Naive thymus-derived CD8-positive, alpha-beta T cell (primary cell): Measurements from ENCODE around the gene NOTCH1. TPM values are rescaled to one million over a fixed set of nuclear protein-coding genes. Genes with fewer than 3 reads are reported as not detected.

Source experiments
- ATAC-seq, 2 donors: fragments of 150-1000 bp; cut with Tn5 transposase in 1 of 2; sonication (Bioruptor Pico), chemical (Tn5 transposase) in 1 of 2; 1 replicate in 1 of 2; 2 replicates in 1 of 2; pipeline ENCODE4 v1.10.0; 2021; ENCODE audit warnings: mild to moderate bottlenecking in 2 of 2, moderate library complexity in 2 of 2
- POLR2A ChIA-PET: fragments of 350-600 bp; sonication (Branson Sonifier 250); formaldehyde crosslinking; loops from one replicate; lab custom pipeline; 2021; ENCODE audit warnings: antibody characterized with exemption; lab: Charles Lee
- DNase-seq, 10 donors: peaks; one replicate each; pipeline versions ENCODE4 v3.0.0 to v3.0.0-alpha.2; 2020 to 2022
- H3K27ac Mint-ChIP-seq, 10 donors: one replicate each; pipeline ENCODE4 v1.8.0; 2020 to 2022; ENCODE audit warnings: mild to moderate bottlenecking in 10 of 10, mixed read lengths in 10 of 10, moderate library complexity in 4 of 10, inconsistent platforms in 1 of 10
- H3K27me3 Mint-ChIP-seq, 5 donors: one replicate each; pipeline ENCODE4 v1.8.0; 2021 to 2022; ENCODE audit warnings: mixed read lengths in 5 of 5
- H3K36me3 Mint-ChIP-seq, 3 donors: one replicate each; pipeline ENCODE4 v1.8.0; 2020 to 2022; ENCODE audit warnings: mixed read lengths in 3 of 3, mild to moderate bottlenecking in 2 of 3, inconsistent platforms in 1 of 3
- H3K4me1 Mint-ChIP-seq, 4 donors: one replicate each; pipeline ENCODE4 v1.8.0; 2021 to 2022; ENCODE audit warnings: mixed read lengths in 4 of 4
- H3K4me3 Mint-ChIP-seq, 10 donors: one replicate each; pipeline ENCODE4 v1.8.0; 2020 to 2022; ENCODE audit warnings: mild to moderate bottlenecking in 10 of 10, mixed read lengths in 10 of 10, moderate library complexity in 6 of 10, inconsistent platforms in 1 of 10
- H3K9me3 Mint-ChIP-seq, 9 donors: one replicate each; pipeline ENCODE4 v1.8.0; 2020 to 2022; ENCODE audit warnings: mixed read lengths in 9 of 9, mild to moderate bottlenecking in 3 of 9, inconsistent platforms in 1 of 9, moderate library complexity in 1 of 9
- polyA plus RNA-seq, 3 donors: library from polyadenylated mRNA; unstranded; fragments of 300-500 nt; fragmentation: Illumina TruSeq; gene quantifications; one replicate each; pipeline ENCODE4 v1.2.3, GENCODE V29; 2021
- total RNA-seq, 8 experiments: library from RNA in 2 of 8; stranded (reverse) in 2 of 8; gene quantifications; one replicate each; pipeline ENCODE4 v1.2.3 and lab custom pipeline; 2021 to 2026

Gene NOTCH1
- total and polyA plus RNA-seq, 5 experiments from 2014 or later: 1.3 to 84.3 (median 5.9) TPM

DNA sequence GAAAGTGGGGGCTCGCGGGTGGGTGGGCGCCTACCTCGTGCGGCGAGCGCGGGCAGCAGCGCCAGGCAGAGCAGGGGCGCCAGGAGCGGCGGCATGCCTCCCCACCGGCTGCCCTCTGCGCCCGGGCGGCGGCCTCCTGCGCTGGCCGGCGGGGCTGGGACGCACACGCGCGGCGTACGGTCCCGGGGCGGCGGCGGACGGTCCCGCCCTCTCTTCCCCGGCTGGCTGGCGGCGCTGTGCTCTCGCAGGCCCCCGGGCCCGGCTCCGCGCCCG, 220 bp downstream of the NOTCH1 start:
- POLR2A ChIA-PET: interaction anchor here (0.6 to 1.3 kb wide), 3 partner anchors 8 to 12 kb away, joined by 4 to 7 read pairs (median 5); no protein-coding TSS in a partner anchor
- no peaks in the 10 kb centered on the region for H3K9me3 Mint-ChIP-seq
- H3K27ac Mint-ChIP-seq: no peak overlapping the region
- DNase-seq (no peak), ATAC-seq (no peak)
- H3K36me3 Mint-ChIP-seq: peaks cover 0 to 7% (median 0%) of the 10 kb centered on the region in 3 donors
- peak overlapping the region in 3 of 10 donors; percentile 83 to 89 (median 88) for H3K4me3 Mint-ChIP-seq
- no peaks in the 10 kb centered on the region for H3K27me3 Mint-ChIP-seq
- H3K4me1 Mint-ChIP-seq: peaks cover 4 to 47% (median 35%) of the 10 kb centered on the region in 4 donors

DNA sequence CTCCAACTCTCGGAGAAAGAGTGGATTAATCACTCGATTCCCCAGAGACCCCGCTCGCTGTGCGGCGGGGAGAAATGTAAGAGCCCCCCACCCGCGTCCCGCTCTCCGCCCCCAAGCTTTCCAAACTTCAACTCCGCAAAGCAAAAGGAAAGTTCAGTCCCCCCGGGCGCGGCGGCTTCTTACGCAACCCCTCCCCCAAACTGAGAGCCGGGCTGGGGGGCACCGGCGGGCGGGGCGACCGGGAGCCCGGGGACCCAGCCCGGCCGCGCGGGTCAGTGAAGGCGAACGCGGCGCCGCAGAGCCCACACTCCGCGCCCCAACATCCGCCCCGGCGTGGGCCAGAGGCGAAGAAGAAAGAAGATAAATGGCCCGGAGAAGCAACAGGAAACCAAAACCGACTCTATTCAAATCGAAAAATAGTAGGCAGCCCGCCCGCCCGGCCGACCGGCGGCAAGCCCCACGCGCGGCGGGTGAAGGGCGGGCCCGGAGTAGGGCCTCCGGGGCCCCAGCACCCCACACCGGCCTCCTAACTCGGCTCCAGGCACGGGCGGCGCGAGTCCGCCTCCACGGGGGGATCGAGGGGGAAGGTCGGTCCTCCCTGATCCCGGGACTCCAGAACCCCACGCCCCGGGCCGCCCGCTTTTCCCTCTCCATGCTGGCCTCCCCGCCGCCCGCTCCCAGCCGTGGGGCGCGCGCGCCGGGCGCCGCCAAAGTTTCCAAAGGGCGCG, 720 bp downstream of the NOTCH1 start:
- Mint-ChIP-seq H3K4me1 (peaks cover 6 to 48% (median 39%) of the 10 kb centered on the region in 4 donors), H3K27me3 (no peaks in the 10 kb centered on the region), H3K27ac (peak overlapping the region in 8 of 10 donors; percentile 26 to 88 (median 80)), H3K36me3 (peaks cover 0 to 7% (median 0%) of the 10 kb centered on the region in 3 donors), H3K9me3 (no peaks in the 10 kb centered on the region), H3K4me3 (peak overlapping the region; percentile 82 to 92 (median 88))
- ATAC-seq (peak; percentile 13 to 29), DNase-seq (peak in 8 of 10 donors; percentile 16 to 52 (median 42))
- POLR2A ChIA-PET: interaction anchor here (0.5 to 1.5 kb wide), 8 partner anchors 8 to 1082 kb away, joined by 4 to 8 read pairs (median 5); no protein-coding TSS in a partner anchor

- Mint-ChIP-seq H3K9me3 (no peaks in the 10 kb centered on the region), H3K36me3 (peaks cover 0 to 7% (median 0%) of the 10 kb centered on the region in 3 donors), H3K27me3 (no peaks in the 10 kb centered on the region), H3K27ac (peak overlapping the region in 9 of 10 donors; percentile 26 to 88 (median 80)), H3K4me3 (peak overlapping the region; percentile 82 to 92 (median 88)), H3K4me1 (peaks cover 9 to 53% (median 44%) of the 10 kb centered on the region in 4 donors)
- ATAC-seq (peak in 1 of 2 donors; percentile 12), DNase-seq (peak in 9 of 10 donors; percentile 32 to 54 (median 46))
- POLR2A ChIA-PET: interaction anchor here (0.5 to 1.5 kb wide), 5 partner anchors 8 to 1082 kb away, joined by 4 to 8 read pairs (median 5); no protein-coding TSS in a partner anchor
These were observed 1.3 kb downstream of the NOTCH1 start for GRCh38 chr9:136544548-136544963.

- no peaks in the 10 kb centered on the region for H3K27me3 Mint-ChIP-seq
- no peak for ATAC-seq
- peaks cover 13 to 58% (median 50%) of the 10 kb centered on the region in 4 donors for H3K4me1 Mint-ChIP-seq
- H3K36me3 Mint-ChIP-seq: peaks cover 0 to 7% (median 0%) of the 10 kb centered on the region in 3 donors
- POLR2A ChIA-PET: interaction anchor here (0.5 to 1.5 kb wide), 4 partner anchors 8 to 1083 kb away, joined by 4 to 8 read pairs (median 4); no protein-coding TSS in a partner anchor
- no peak for DNase-seq
- no peaks in the 10 kb centered on the region for H3K9me3 Mint-ChIP-seq
- peak overlapping the region; percentile 68 to 92 (median 88) for H3K4me3 Mint-ChIP-seq
- peak overlapping the region in 5 of 10 donors; percentile 26 to 62 (median 55) for H3K27ac Mint-ChIP-seq
These were observed 1.9 kb downstream of the NOTCH1 start for GRCh38 chr9:136543830-136544547.

DNA sequence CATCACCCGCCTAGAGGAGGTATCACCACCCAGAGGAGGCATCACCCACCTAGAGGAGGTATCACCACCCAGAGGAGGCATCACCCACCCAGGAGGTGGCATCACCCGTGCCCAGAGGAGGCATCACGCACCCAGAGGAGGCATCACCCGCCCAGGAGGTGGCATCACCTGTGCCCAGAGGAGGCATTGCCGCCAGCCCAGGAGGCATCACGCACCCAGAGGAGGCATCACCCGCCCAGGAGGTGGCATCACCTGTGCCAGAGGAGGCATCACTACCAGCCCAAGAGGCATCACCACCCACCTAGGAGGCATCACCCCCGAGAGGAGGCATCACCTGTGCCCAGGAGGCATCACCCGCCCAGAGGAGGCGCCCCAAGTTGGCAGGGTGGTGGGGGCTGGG, 2.6 kb downstream of the NOTCH1 start:
- peak overlapping the region; percentile 49 to 91 (median 85) for H3K4me3 Mint-ChIP-seq
- no peaks in the 10 kb centered on the region for H3K9me3 Mint-ChIP-seq
- H3K36me3 Mint-ChIP-seq: peaks cover 0 to 7% (median 0%) of the 10 kb centered on the region in 3 donors
- POLR2A ChIA-PET: interaction anchor here (0.6 kb wide), 1 partner anchor 136 kb away, joined by 5 read pairs; no protein-coding TSS in a partner anchor
- peaks cover 15 to 64% (median 55%) of the 10 kb centered on the region in 4 donors for H3K4me1 Mint-ChIP-seq
- DNase-seq: peak in 2 of 10 donors; percentile 25 to 29
- H3K27me3 Mint-ChIP-seq: no peaks in the 10 kb centered on the region
- peak overlapping the region in 8 of 10 donors; percentile 26 to 82 (median 43) for H3K27ac Mint-ChIP-seq
- ATAC-seq: no peak

DNA sequence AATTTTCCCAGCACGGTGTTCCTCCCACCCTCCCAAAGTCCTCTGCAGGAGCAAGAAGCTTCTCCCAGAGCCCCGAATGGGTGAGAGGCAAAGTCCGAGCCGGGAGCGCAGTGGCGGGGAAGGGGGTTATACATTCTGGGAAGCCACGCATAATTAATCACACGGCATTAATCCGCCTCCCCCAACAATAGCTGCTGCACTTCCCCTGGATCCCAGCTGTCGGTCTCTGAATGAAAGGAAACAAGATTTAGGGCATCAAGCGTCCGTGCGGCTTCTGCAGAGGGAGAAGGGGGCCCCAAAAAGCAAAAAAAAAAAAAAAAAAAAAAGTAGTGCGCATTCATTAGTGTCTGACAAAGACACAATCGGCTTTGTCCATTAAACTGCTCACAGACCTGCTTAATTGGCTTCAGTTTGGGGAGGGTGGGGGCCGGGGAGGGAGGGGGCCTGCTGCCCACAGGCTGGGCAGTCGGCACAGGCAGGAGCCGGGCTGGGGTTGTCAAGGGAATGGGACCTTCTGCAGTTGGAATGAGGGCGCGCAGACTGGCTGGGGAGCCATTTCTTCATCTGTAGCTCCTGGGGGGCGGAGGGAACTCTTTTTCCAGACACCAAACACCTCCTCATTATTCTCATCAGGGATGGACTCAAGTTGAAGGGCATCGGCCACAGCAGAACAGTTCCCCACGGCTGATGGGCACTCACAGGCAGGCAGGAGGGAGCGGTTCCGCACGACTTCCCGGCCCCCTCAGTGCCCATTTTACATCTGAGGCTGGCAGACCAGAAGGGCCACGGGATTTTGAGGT, 3.4 kb downstream of the NOTCH1 start:
- H3K4me3 Mint-ChIP-seq: peak overlapping the region in 8 of 10 donors; percentile 5 to 91 (median 82)
- peak overlapping the region in 4 of 10 donors; percentile 5 to 62 (median 34) for H3K27ac Mint-ChIP-seq
- H3K9me3 Mint-ChIP-seq: no peaks in the 10 kb centered on the region
- DNase-seq (no peak), ATAC-seq (no peak)
- H3K4me1 Mint-ChIP-seq: peaks cover 15 to 71% (median 57%) of the 10 kb centered on the region in 4 donors
- H3K36me3 Mint-ChIP-seq: peaks cover 0 to 7% (median 0%) of the 10 kb centered on the region in 3 donors
- POLR2A ChIA-PET: interaction anchor here (0.6 to 2.0 kb wide), 3 partner anchors 9 to 424 kb away, joined by 6 to 9 read pairs (median 8); partner anchors contain the start of gene TMEM250
- H3K27me3 Mint-ChIP-seq: no peaks in the 10 kb centered on the region

- DNase-seq: no peak
- no peak for ATAC-seq
- POLR2A ChIA-PET: interaction anchor here (0.6 to 4.1 kb wide), 4 partner anchors 9 to 423 kb away, joined by 6 to 29 read pairs (median 8); partner anchors contain the start of gene TMEM250
- H3K4me3 Mint-ChIP-seq: peak overlapping the region in 3 of 10 donors; percentile 39 to 54 (median 50)
- no peaks in the 10 kb centered on the region for H3K9me3 Mint-ChIP-seq
- peaks cover 15 to 73% (median 59%) of the 10 kb centered on the region in 4 donors for H3K4me1 Mint-ChIP-seq
- no peaks in the 10 kb centered on the region for H3K27me3 Mint-ChIP-seq
- peak overlapping the region in 4 of 10 donors; percentile 18 to 73 (median 56) for H3K27ac Mint-ChIP-seq
- peaks cover 0 to 7% (median 0%) of the 10 kb centered on the region in 3 donors for H3K36me3 Mint-ChIP-seq
These were observed 4.1 kb downstream of the NOTCH1 start for GRCh38 chr9:136541709-136542108.

- Mint-ChIP-seq H3K9me3 (no peaks in the 10 kb centered on the region), H3K4me3 (peak overlapping the region in 5 of 10 donors; percentile 20 to 93 (median 54)), H3K27me3 (no peaks in the 10 kb centered on the region), H3K27ac (peak overlapping the region in 8 of 10 donors; percentile 20 to 99 (median 92)), H3K4me1 (peaks cover 14 to 76% (median 59%) of the 10 kb centered on the region in 4 donors), H3K36me3 (peaks cover 0 to 7% (median 0%) of the 10 kb centered on the region in 3 donors)
- POLR2A ChIA-PET: interaction anchor here (1.0 to 4.1 kb wide), 8 partner anchors 8 to 178 kb away, joined by 3 to 29 read pairs (median 8); no protein-coding TSS in a partner anchor
- ATAC-seq (no peak), DNase-seq (no peak)
These were observed 4.7 kb downstream of the NOTCH1 start for GRCh38 chr9:136541179-136541578.

DNA sequence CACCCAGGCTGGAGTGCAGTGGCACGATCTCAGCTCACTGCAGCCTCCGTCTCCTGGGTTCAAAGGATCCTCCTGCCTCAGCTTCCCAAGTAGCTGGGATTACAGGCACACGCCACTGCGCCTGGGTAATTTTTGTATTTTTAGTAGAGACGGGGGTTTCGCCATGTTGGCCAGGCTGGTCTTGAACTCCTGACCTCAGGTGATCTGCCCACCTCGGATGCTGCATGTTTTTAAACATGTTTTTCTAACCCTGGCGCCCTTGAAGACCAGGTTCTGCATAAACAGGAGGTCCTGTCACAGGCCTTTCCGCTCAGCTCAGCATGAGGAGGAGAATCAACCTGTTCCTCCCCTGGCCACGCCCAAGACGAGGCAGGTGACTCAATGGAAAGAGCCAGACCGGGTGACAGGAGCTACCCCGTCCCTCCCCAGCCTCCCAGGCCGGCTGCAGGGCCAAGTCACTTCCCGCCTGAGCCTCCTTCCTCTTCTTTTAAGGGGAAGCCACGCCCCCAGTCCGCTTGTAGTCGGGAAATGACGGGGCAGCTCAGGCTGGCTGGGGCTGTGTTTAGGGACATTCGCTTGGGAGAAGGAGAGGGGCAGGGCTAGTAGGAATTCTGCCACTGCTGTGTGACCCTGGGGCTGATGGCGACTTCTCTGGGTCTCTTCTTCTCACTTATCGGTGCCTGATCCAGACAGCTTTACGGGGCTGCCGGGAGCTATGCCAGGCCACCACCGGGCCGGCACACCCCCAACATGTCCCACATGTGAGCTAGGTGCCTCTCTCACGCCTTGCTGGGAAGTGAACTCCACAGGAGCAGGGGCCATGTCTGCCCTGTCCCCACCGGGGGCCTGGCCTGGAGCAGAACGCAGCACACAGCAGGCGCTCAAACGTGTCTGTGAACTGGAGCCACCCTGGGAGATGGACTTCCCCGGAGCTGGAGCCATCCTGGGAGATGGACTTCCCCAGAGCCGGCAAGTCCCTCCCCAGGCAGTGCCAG, 6.1 kb downstream of the NOTCH1 start:
- peak overlapping the region; percentile 89 to 99 (median 97) for H3K27ac Mint-ChIP-seq
- peak; percentile 60 to 93 (median 75) for DNase-seq
- peaks cover 14 to 76% (median 59%) of the 10 kb centered on the region in 4 donors for H3K4me1 Mint-ChIP-seq
- H3K27me3 Mint-ChIP-seq: no peaks in the 10 kb centered on the region
- H3K4me3 Mint-ChIP-seq: peak overlapping the region; percentile 80 to 99 (median 92)
- peaks cover 0 to 7% (median 0%) of the 10 kb centered on the region in 3 donors for H3K36me3 Mint-ChIP-seq
- ATAC-seq: peak; percentile 66 to 72
- POLR2A ChIA-PET: interaction anchor here (0.6 to 4.1 kb wide), 14 partner anchors 10 to 1011 kb away, joined by 3 to 30 read pairs (median 8); partner anchors contain the start of gene PNPLA7
- no peaks in the 10 kb centered on the region for H3K9me3 Mint-ChIP-seq
